HG02973 (cell line): Measurements from ENCODE around the gene ITPR1.

ENCODE experiments used
- ATAC-seq: cut with Tn5 transposase; IDR thresholded peaks from one replicate; pipeline ENCODE4 v1.9.1; 2021; ENCODE audit warnings: moderate library complexity; ENCODE audit not compliant: unreplicated experiment

Gene ITPR1

GRCh38 chr3:4529876-4530588 lies 36.9 kb downstream of the ITPR1 start:
- no peak for ATAC-seq

GRCh38 chr3:4531478-4532025 lies 38.4 kb downstream of the ITPR1 start:
- no peak for ATAC-seq

GRCh38 chr3:4532535-4533112 lies 39.5 kb downstream of the ITPR1 start:
- ATAC-seq, result no peak

- ATAC-seq, result no peak
These were observed 40.6 kb downstream of the ITPR1 start for GRCh38 chr3:4533489-4534443.

GRCh38 chr3:4534906-4535305 lies 41.8 kb downstream of the ITPR1 start:
- ATAC-seq, result no peak

GRCh38 chr3:4536260-4536659 lies 43.1 kb downstream of the ITPR1 start:
- ATAC-seq, result no peak

GRCh38 chr3:4540267-4540666 lies 47.1 kb downstream of the ITPR1 start:
- no peak for ATAC-seq

GRCh38 chr3:4543110-4543509 lies 50.0 kb downstream of the ITPR1 start:
- ATAC-seq, result no peak

GRCh38 chr3:4546346-4547178 lies 53.4 kb downstream of the ITPR1 start:
- ATAC-seq, result no peak

GRCh38 chr3:4547799-4548198 lies 54.7 kb downstream of the ITPR1 start:
- ATAC-seq, result no peak

- no peak for ATAC-seq
These were observed 55.2 kb downstream of the ITPR1 start for GRCh38 chr3:4548356-4548755.

GRCh38 chr3:4548780-4549179 lies 55.6 kb downstream of the ITPR1 start:
- no peak for ATAC-seq

GRCh38 chr3:4549896-4550295 lies 56.7 kb downstream of the ITPR1 start:
- no peak for ATAC-seq

GRCh38 chr3:4551051-4551711 lies 58.0 kb downstream of the ITPR1 start:
- no peak for ATAC-seq

GRCh38 chr3:4551794-4552442 lies 58.8 kb downstream of the ITPR1 start:
- no peak for ATAC-seq

GRCh38 chr3:4552811-4553210 lies 59.7 kb downstream of the ITPR1 start:
- no peak for ATAC-seq

- ATAC-seq, result no peak
These were observed 68.5 kb downstream of the ITPR1 start for GRCh38 chr3:4561661-4562060.

- ATAC-seq, result no peak
These were observed 69.4 kb downstream of the ITPR1 start for GRCh38 chr3:4562595-4562994.

- no peak for ATAC-seq
These were observed 71.1 kb downstream of the ITPR1 start for GRCh38 chr3:4564270-4564669.
